PC-3 (cell line): Measurements from ENCODE around the gene REXO4. TPM values are rescaled to one million over a fixed set of nuclear protein-coding genes. Genes with fewer than 3 reads are reported as not detected.

ENCODE experiments used
- ATAC-seq: fragments of 200-7000 bp; cut with Tn5 transposase; 2 replicates; pipeline ENCODE4 v1.9.1; 2020; ENCODE audit warnings: mild to moderate bottlenecking, moderate library complexity
- BruUV-seq: library from RNA; stranded (reverse); fragments of 400-500 nt; replicated peaks from 2 replicates; lab custom pipeline; 2021; lab: Mats Ljungman, UMichigan
- CTCF ChIA-PET: fragments of 300-600 bp; sonication (Branson Sonifier 250); formaldehyde crosslinking; loops from one replicate; lab custom pipeline; 2022; ENCODE audit warnings: antibody characterized with exemption; lab: Charles Lee
- POLR2A ChIA-PET: fragments of 300-600 bp; sonication (Branson Sonifier 250); formaldehyde crosslinking; loops from one replicate; lab custom pipeline; 2022; ENCODE audit warnings: antibody characterized with exemption; ENCODE audit not compliant: unreplicated experiment; lab: Charles Lee
- DNase-seq: peaks from one replicate; pipeline ENCODE4 v3.0.0-alpha.2; 2015
- H2AFZ ChIP-seq: fragments of 300-600 bp; sonication (generic); 2 replicates; pipeline ENCODE4 v1.6.0; 2016; ENCODE audit warnings: antibody characterized with exemption, low read length
- H3F3A ChIP-seq: fragments of 300-600 bp; sonication (generic); one replicate; pipeline ENCODE4 v1.6.0; 2017; ENCODE audit warnings: antibody characterized with exemption, low read length, control low read depth, mild to moderate bottlenecking; ENCODE audit not compliant: unreplicated experiment
- H3K27ac ChIP-seq: fragments of 300-600 bp; sonication (generic); 2 replicates; pipeline ENCODE4 v1.5.1; 2016; ENCODE audit warnings: mild to moderate bottlenecking, low read length
- H3K27me3 ChIP-seq: fragments of 300-600 bp; sonication (generic); 2 replicates; pipeline ENCODE4 v1.6.1; 2016; ENCODE audit warnings: low read length, mixed read lengths
- H3K36me3 ChIP-seq: fragments of 300-600 bp; sonication (generic); 2 replicates; pipeline ENCODE4 v1.6.1; 2016; ENCODE audit warnings: low read depth, mixed run types, low read length, mixed read lengths
- H3K4me1 ChIP-seq: fragments of 300-600 bp; sonication (generic); 2 replicates; pipeline ENCODE4 v1.5.1; 2016; ENCODE audit warnings: low read length; ENCODE audit not compliant: insufficient read depth
- H3K4me2 ChIP-seq: fragments of 300-600 bp; sonication (generic); 2 replicates; pipeline ENCODE4 v1.6.0; 2016; ENCODE audit warnings: low read length
- H3K4me3 ChIP-seq: fragments of 300-600 bp; sonication (generic); 2 replicates; pipeline ENCODE4 v1.5.1; 2016; ENCODE audit warnings: mild to moderate bottlenecking, low read length, mixed read lengths
- H3K79me2 ChIP-seq: fragments of 300-600 bp; sonication (generic); 2 replicates; pipeline ENCODE4 v1.6.1; 2017; ENCODE audit warnings: low read length, mixed read lengths
- H3K9ac ChIP-seq: fragments of 300-600 bp; sonication (generic); 2 replicates; pipeline ENCODE4 v1.6.0; 2016; ENCODE audit warnings: mild to moderate bottlenecking, low read length
- H3K9me2 ChIP-seq: fragments of 300-600 bp; sonication (generic); replicated peaks from 2 replicates; pipeline ENCODE4 v1.6.1; 2016; ENCODE audit warnings: mixed run types, low read length, mixed read lengths
- H3K9me3 ChIP-seq: fragments of 300-600 bp; sonication (generic); 2 replicates; pipeline ENCODE4 v1.6.1; 2016; ENCODE audit warnings: low read length, mixed read lengths
- H4K20me1 ChIP-seq: fragments of 300-600 bp; sonication (generic); 2 replicates; pipeline ENCODE4 v1.6.1; 2016; ENCODE audit warnings: low read length, mixed read lengths
- EZH2 ChIP-seq: fragments of 300-600 bp; sonication (generic); IDR thresholded peaks from one replicate; pipeline ENCODE4 v1.6.1; 2017; ENCODE audit warnings: antibody characterized with exemption, mild to moderate bottlenecking, low read length; ENCODE audit not compliant: unreplicated experiment
- EZH2phosphoT487 ChIP-seq: fragments of 300-600 bp; sonication (generic); IDR thresholded peaks from 2 replicates; pipeline ENCODE4 v1.6.1; 2018; ENCODE audit warnings: mild to moderate bottlenecking, antibody characterized with exemption, low read length, borderline replicate concordance
- intact Hi-C: fragments of 100-400 bp; cut with micrococcal nuclease; formaldehyde crosslinking; loops from 2 replicates; pipeline ENCODE4 v1.9.0; 2023
- total RNA-seq: library from RNA; depleted of rRNA; stranded (reverse); fragments of >200 nt; gene quantifications from 2 replicates; pipeline ENCODE4 v1.2.3, GENCODE V29; 2014
- TF ChIP-seq, protein P1 (sequence below): fragments of 300-600 bp; sonication (generic); conservative IDR thresholded peaks from 2 replicates; pipeline ENCODE4 v1.5.1; 2017; ENCODE audit warnings: antibody characterized with exemption, low read depth, mild to moderate bottlenecking, low read length

Gene REXO4
- total RNA-seq, 1 experiment from 2014 or later = 34.1 TPM

GRCh38 chr9:133366435-133366834 lies 51.4 kb downstream of the REXO4 start:
- H3K4me1 ChIP-seq = peaks cover 8% of the 10 kb centered on the region; the same call in 1 of the 2 replicates
- H3K4me3 ChIP-seq = no peak overlapping the region
- no peak overlapping the region for H3K9ac ChIP-seq
- H3K27me3 ChIP-seq = no peaks in the 10 kb centered on the region
- H3K4me2 ChIP-seq = no peak overlapping the region
- peaks cover 47% of the 10 kb centered on the region for H3K79me2 ChIP-seq
- no peak overlapping the region for H2AFZ ChIP-seq
- H3F3A ChIP-seq = no peaks in the 10 kb centered on the region
- peaks cover 16% of the 10 kb centered on the region; the same call in 1 of the 2 replicates for H3K36me3 ChIP-seq
- TF ChIP-seq, protein P1, sequence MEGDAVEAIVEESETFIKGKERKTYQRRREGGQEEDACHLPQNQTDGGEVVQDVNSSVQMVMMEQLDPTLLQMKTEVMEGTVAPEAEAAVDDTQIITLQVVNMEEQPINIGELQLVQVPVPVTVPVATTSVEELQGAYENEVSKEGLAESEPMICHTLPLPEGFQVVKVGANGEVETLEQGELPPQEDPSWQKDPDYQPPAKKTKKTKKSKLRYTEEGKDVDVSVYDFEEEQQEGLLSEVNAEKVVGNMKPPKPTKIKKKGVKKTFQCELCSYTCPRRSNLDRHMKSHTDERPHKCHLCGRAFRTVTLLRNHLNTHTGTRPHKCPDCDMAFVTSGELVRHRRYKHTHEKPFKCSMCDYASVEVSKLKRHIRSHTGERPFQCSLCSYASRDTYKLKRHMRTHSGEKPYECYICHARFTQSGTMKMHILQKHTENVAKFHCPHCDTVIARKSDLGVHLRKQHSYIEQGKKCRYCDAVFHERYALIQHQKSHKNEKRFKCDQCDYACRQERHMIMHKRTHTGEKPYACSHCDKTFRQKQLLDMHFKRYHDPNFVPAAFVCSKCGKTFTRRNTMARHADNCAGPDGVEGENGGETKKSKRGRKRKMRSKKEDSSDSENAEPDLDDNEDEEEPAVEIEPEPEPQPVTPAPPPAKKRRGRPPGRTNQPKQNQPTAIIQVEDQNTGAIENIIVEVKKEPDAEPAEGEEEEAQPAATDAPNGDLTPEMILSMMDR = no peak
- TF ChIP-seq EZH2 = no peak
- no peak for TF ChIP-seq EZH2phosphoT487
- no peaks in the 10 kb centered on the region for H3K9me3 ChIP-seq
- DNase-seq (no peak), ATAC-seq (no peak)
- BruUV-seq = no TSS peak
- no peaks in the 10 kb centered on the region for H3K9me2 ChIP-seq
- POLR2A ChIA-PET = no interaction called here
- peaks cover 21% of the 10 kb centered on the region; the same call in 1 of the 2 replicates for H4K20me1 ChIP-seq
- intact Hi-C loops = no loop called here
- CTCF ChIA-PET = no interaction called here
- no peak overlapping the region for H3K27ac ChIP-seq

DNA sequence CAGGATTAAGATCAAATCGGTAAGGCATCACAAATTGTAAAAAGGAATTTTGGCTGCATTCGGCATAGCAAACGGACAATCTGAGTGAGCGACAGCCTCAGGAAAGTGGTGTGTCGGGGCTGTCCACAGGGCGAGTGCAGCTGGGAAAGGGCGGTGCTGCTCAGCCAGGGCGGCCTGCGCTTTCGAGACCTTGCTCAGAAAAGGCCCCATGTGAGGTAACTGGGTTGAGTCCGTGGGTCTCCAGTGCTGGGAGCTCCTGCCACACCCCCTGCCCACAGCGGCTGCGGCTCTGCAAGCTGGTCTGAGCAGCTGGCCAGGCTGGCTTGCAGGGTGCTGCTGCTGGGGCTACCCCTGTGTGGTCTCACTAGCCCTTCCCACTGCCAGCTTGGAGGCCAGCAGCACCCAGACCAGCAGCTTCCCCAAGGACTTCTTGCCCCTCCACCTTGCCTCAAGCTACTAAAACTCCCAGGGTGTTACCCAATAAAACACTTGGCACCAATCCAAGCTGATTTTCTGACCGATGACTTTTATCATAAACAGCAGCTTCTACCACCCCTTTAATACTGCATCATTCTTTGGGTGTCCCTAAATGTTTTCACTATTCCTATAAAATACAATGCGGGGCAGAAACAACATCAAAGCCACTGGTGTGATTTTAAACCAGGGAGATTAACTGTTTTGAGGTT lies 55.3 kb downstream of the REXO4 start:
- Histone ChIP-seq H3K9me2 (no peaks in the 10 kb centered on the region), H3K9me3 (no peaks in the 10 kb centered on the region), H3K9ac (no peak overlapping the region), H3K4me2 (no peak overlapping the region), H3K27me3 (no peaks in the 10 kb centered on the region), H4K20me1 (no peaks in the 10 kb centered on the region), H3F3A (no peaks in the 10 kb centered on the region), H3K4me3 (no peak overlapping the region), H3K27ac (no peak overlapping the region), H3K36me3 (peaks cover 19% of the 10 kb centered on the region), H2AFZ (no peak overlapping the region), H3K4me1 (peaks cover 6% of the 10 kb centered on the region), H3K79me2 (peaks cover 24% of the 10 kb centered on the region)
- CTCF ChIA-PET = no interaction called here
- DNase-seq = no peak
- intact Hi-C loops = no loop called here
- TF ChIP-seq, protein P1 = no peak
- TF ChIP-seq EZH2 (no peak), EZH2phosphoT487 (no peak)
- TSS peak; percentile 27 for BruUV-seq
- POLR2A ChIA-PET = no interaction called here
- ATAC-seq = no peak

DNA sequence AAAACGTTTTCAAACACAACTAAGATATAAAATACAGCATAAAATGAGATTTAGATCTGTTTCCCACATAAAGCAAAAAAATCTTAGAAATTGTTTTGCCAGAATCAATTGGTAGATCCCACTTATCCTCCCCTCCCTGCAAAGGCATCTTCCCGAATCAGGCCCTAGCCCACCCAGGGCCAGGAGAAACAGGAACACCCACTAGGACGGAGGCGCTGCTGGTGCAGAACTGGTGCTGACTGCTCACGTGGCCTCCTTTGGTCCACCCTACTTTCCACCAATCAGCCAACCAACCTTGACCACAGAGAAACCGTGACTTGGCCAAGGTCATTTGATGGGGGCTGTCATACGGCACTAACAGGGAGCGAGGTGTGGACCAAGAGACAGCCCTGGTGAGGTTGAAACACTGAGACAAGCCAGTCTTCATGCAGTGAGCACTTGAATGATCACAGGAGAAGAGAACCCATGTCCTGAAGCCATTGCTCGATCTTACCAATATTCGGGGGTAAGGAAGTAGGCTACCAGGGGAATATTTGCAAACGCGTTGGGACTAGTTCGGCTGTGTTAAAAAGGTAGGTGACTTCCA lies 56.2 kb downstream of the REXO4 start:
- Histone ChIP-seq H3F3A (no peaks in the 10 kb centered on the region), H3K4me2 (no peak overlapping the region), H3K36me3 (peaks cover 19% of the 10 kb centered on the region), H2AFZ (no peak overlapping the region), H3K4me3 (no peak overlapping the region), H3K27ac (no peak overlapping the region), H3K4me1 (peaks cover 11% of the 10 kb centered on the region), H3K79me2 (peaks cover 25% of the 10 kb centered on the region), H3K9ac (no peak overlapping the region), H3K9me3 (no peaks in the 10 kb centered on the region), H4K20me1 (no peaks in the 10 kb centered on the region), H3K9me2 (no peaks in the 10 kb centered on the region), H3K27me3 (no peaks in the 10 kb centered on the region)
- BruUV-seq = no TSS peak
- CTCF ChIA-PET = no interaction called here
- POLR2A ChIA-PET = no interaction called here
- intact Hi-C loops = no loop called here
- TF ChIP-seq, protein P1 = no peak
- TF ChIP-seq EZH2phosphoT487 (no peak), EZH2 (no peak)
- DNase-seq (no peak), ATAC-seq (no peak)
